A673 (cell line): Measurements from ENCODE around the gene MALT1.

ENCODE experiments used
- CTCF ChIP-seq: fragments of 300-800, 200-600 bp; sonication (generic); conservative IDR thresholded peaks from 2 replicates; pipeline ENCODE4 v1.5.1; 2017; ENCODE audit warnings: low read depth, mild to moderate bottlenecking, antibody characterized with exemption, low read length, moderate library complexity, mixed read lengths
- EZH2 ChIP-seq: fragments of 200-600 bp; sonication (generic); IDR thresholded peaks from 2 replicates; pipeline ENCODE4 v1.6.1; 2017; ENCODE audit warnings: borderline replicate concordance, low read depth, mild to moderate bottlenecking, mixed read lengths, antibody characterized with exemption, low read length; ENCODE audit not compliant: poor library complexity, severe bottlenecking

DNA sequence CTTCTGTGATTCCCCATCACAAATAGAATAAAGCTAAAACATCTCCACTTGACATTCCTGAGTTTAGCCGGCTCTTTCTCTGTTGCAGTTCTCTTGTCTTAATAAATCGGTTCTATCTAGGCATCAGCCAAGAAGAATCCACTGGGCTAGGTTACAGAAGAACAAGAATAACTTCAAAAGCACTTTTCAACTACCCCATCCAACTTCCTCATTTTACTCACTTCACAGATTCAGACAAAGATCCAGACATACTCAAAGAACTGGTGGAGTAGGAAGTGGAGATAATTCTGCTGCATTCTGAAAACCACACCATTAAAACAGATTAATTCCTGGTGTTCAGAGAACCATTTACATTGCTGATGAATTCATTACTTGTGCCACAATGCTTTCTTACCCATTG, 32.8 kb upstream of the MALT1 start:
- no peak for TF ChIP-seq EZH2
- TF ChIP-seq CTCF, result no peak
